Measurements from ENCODE around the gene MORC4.

GRCh38 chrX:106903856-106904528 is 96.0 kb downstream of the MORC4 start:
- TF ChIP-seq CTCF (conservative IDR thresholded peaks at IDR 0.05; ENCODE audit: low read length) (no peak), EZH2phosphoT487 (IDR thresholded peaks at IDR 0.05; ENCODE audit: borderline replicate concordance, low read depth, low read length) (no peak)

Data from OCI-LY7 (cell line).